ENCODE data around the gene ADNP. TPM values are rescaled to one million over a fixed set of nuclear protein-coding genes. Genes with fewer than 3 reads are reported as not detected.

Gene ADNP
- total RNA-seq, 1 donor from 2014 or later, result 75.4 TPM

DNA sequence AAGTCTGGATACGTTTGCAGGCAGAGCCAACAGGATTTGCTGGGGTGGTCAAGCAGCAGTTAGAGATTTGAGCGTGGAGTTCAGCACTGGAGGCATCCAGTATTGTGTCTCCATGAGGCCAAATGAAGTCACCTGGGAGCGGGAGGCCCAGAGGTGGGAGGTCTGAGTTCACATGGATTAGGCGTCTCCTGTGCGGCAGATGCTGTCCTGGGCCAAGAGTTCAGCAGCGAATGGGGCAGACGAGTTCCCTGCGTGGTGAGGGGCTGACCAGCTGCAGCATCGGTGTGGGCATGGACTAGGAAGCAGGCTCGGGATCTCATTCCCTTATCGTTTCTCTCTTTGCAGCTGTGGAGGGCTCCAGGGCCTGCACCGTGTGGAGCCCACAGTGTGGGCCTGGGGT, 70.2 kb downstream of the ADNP start:
- H3K4me1 ChIP-seq, result peaks cover 21% of the 10 kb centered on the region
- no peaks in the 10 kb centered on the region for H3K79me2 ChIP-seq (ENCODE audit: low read depth)
- Mint-ChIP-seq H3K9me3 (no peaks in the 10 kb centered on the region), H3K4me3 (no peak overlapping the region), H3K36me3 (no peaks in the 10 kb centered on the region), H3K27ac (no peak overlapping the region), H3K4me1 (peaks cover 12% of the 10 kb centered on the region), H3K27me3 (ENCODE audit: insufficient read depth, low read depth) (peaks cover 7% of the 10 kb centered on the region)
- H3K9me3 ChIP-seq (ENCODE audit: low read depth), result no peaks in the 10 kb centered on the region
- H3K36me3 ChIP-seq, result no peaks in the 10 kb centered on the region
- no peak overlapping the region for H3K4me2 ChIP-seq
- TF ChIP-seq CTCF (IDR thresholded peaks at IDR 0.05) (no peak), EZH2 (IDR thresholded peaks at IDR 0.05) (no peak), EZH2phosphoT487 (IDR thresholded peaks at IDR 0.05) (no peak)
- no peak overlapping the region for H3K4me3 ChIP-seq
- H3K27me3 ChIP-seq, result no peaks in the 10 kb centered on the region
- no peak overlapping the region for H3K27ac ChIP-seq
- no peak overlapping the region for H3K9ac ChIP-seq
- DNase-seq (ENCODE audit: low spot score), result peak; percentile 23
- H4K20me1 ChIP-seq (ENCODE audit: low read depth), result no peaks in the 10 kb centered on the region
- peaks cover 2% of the 10 kb centered on the region for H3F3A ChIP-seq (ENCODE audit: low read depth)
- no peak overlapping the region for H2AFZ ChIP-seq (replicated peaks)

DNA sequence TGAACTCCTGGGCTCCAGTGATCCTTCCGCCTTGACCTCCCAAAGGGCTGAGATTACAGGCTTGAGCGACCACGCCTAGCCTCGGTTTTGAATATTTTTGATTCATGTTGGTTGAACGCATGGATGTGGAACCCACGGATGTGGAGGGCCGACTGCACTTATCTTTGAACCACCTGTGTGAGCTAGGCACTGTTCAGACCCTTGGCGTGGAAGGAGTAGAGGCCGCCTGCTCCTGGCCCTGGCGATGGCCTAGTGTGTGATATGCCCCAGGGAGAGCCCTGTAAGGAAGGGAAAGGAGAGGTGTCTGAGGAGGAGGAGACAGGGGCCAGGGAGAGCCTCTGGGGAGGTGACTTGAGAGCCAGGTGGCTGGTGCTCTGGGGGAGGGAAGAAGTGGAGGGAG, 72.1 kb downstream of the ADNP start:
- Mint-ChIP-seq H3K27me3 (ENCODE audit: insufficient read depth, low read depth) (peaks cover 9% of the 10 kb centered on the region), H3K36me3 (no peaks in the 10 kb centered on the region), H3K4me3 (no peak overlapping the region), H3K9me3 (no peaks in the 10 kb centered on the region), H3K27ac (no peak overlapping the region), H3K4me1 (peaks cover 11% of the 10 kb centered on the region)
- TF ChIP-seq CTCF (IDR thresholded peaks at IDR 0.05) (no peak), EZH2phosphoT487 (IDR thresholded peaks at IDR 0.05) (no peak), EZH2 (IDR thresholded peaks at IDR 0.05) (no peak)
- DNase-seq (ENCODE audit: low spot score), result no peak
- Histone ChIP-seq H3K9ac (no peak overlapping the region), H3F3A (ENCODE audit: low read depth) (peaks cover 2% of the 10 kb centered on the region), H3K79me2 (ENCODE audit: low read depth) (no peaks in the 10 kb centered on the region), H3K4me1 (peaks cover 16% of the 10 kb centered on the region), H2AFZ (replicated peaks) (no peak overlapping the region), H4K20me1 (ENCODE audit: low read depth) (no peaks in the 10 kb centered on the region), H3K9me3 (ENCODE audit: low read depth) (no peaks in the 10 kb centered on the region), H3K4me3 (no peak overlapping the region), H3K4me2 (no peak overlapping the region), H3K27ac (no peak overlapping the region), H3K27me3 (no peaks in the 10 kb centered on the region), H3K36me3 (no peaks in the 10 kb centered on the region)

DNA sequence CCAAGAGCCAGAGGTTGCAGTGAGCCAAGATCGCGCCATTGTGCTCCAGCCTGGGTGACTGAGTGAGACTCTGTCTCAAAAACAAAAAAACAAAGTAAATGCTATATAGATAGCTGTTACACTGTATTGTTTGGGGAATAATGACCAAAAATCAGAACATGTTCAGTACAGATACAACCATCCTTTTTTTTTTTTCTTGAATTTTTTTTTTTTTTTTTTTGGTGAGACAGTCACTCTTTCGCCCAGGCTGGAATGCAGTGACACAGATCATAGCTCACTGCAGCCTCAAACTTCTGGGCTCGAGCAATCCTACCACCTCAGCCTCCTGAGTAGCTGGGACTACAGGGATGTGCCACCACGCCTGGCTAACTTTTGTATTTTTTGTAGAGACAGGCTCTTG, 72.7 kb downstream of the ADNP start:
- Mint-ChIP-seq H3K4me3 (no peak overlapping the region), H3K27me3 (ENCODE audit: insufficient read depth, low read depth) (peaks cover 10% of the 10 kb centered on the region), H3K27ac (no peak overlapping the region), H3K36me3 (no peaks in the 10 kb centered on the region), H3K4me1 (peaks cover 11% of the 10 kb centered on the region), H3K9me3 (no peaks in the 10 kb centered on the region)
- Histone ChIP-seq H3K27ac (no peak overlapping the region), H3K4me3 (no peak overlapping the region), H3F3A (ENCODE audit: low read depth) (peaks cover 2% of the 10 kb centered on the region), H3K9me3 (ENCODE audit: low read depth) (no peaks in the 10 kb centered on the region), H3K4me1 (peaks cover 16% of the 10 kb centered on the region), H3K79me2 (ENCODE audit: low read depth) (no peaks in the 10 kb centered on the region), H3K4me2 (no peak overlapping the region), H3K9ac (no peak overlapping the region), H4K20me1 (ENCODE audit: low read depth) (no peaks in the 10 kb centered on the region), H3K27me3 (no peaks in the 10 kb centered on the region), H2AFZ (replicated peaks) (no peak overlapping the region), H3K36me3 (no peaks in the 10 kb centered on the region)
- no peak for TF ChIP-seq CTCF (IDR thresholded peaks at IDR 0.05)
- no peak for TF ChIP-seq EZH2 (IDR thresholded peaks at IDR 0.05)
- TF ChIP-seq EZH2phosphoT487 (IDR thresholded peaks at IDR 0.05), result no peak
- no peak for DNase-seq (ENCODE audit: low spot score)
